Measurements from ENCODE around the gene PALS1. TPM values are rescaled to one million over a fixed set of nuclear protein-coding genes. Genes with fewer than 3 reads are reported as not detected.
"Not testable (repeated sequence)": the region's sequence is repeated elsewhere in the genome, so short reads cannot be mapped to it uniquely, and the experiment has no call there.

Gene PALS1
- total RNA-seq, 1 experiment from 2014 or later: 18.0 TPM

GRCh38 chr14:67270933-67271332 lies 29.7 kb downstream of the PALS1 start:
- H3K4me2 ChIP-seq (ENCODE audit: low read length): no peak overlapping the region
- no peak for TF ChIP-seq SP1 (IDR thresholded peaks at IDR 0.05; ENCODE audit: low read depth)
- TF ChIP-seq EZH2 (IDR thresholded peaks at IDR 0.05): no peak
- no peak for TF ChIP-seq JUND (IDR thresholded peaks at IDR 0.05)
- no peak for TF ChIP-seq CBX3 (IDR thresholded peaks at IDR 0.05; ENCODE audit: low read depth)
- no peak for TF ChIP-seq RAD21 (IDR thresholded peaks at IDR 0.05; ENCODE audit: low read depth)
- no peak for TF ChIP-seq EZH2phosphoT487 (IDR thresholded peaks at IDR 0.05; ENCODE audit: borderline replicate concordance)
- TF ChIP-seq SRF (IDR thresholded peaks at IDR 0.05; ENCODE audit: low read depth): no peak
- no peak for TF ChIP-seq ELF1 (IDR thresholded peaks at IDR 0.05; ENCODE audit: borderline replicate concordance, low read depth)
- no peak for TF ChIP-seq SIN3A (IDR thresholded peaks at IDR 0.05; ENCODE audit: low read depth)
- no peak overlapping the region for H3K27ac ChIP-seq (ENCODE audit: low read depth, low read length)
- CTCF ChIA-PET: no interaction called here
- no peak overlapping the region for H3K4me3 ChIP-seq (replicated peaks in 1 of 2; ENCODE audit: low read depth in 1 of 2, low read length in 2 of 2)
- no TSS peak for BruUV-seq (replicated peaks)
- H3K9ac ChIP-seq (ENCODE audit: low read length): no peak overlapping the region
- no peaks in the 10 kb centered on the region for H3K9me2 ChIP-seq (ENCODE audit: insufficient read depth)
- no peaks in the 10 kb centered on the region for H3K9me3 ChIP-seq (ENCODE audit: control insufficient read depth in 1 of 2, insufficient read depth in 1 of 2, low read depth in 1 of 2, low read length in 2 of 2)
- no peaks in the 10 kb centered on the region for H3K36me3 ChIP-seq (ENCODE audit: control insufficient read depth in 1 of 2, insufficient read depth in 2 of 2, low read length in 2 of 2)
- POLR2A ChIA-PET: no interaction called here
- intact Hi-C loops (cut with micrococcal nuclease): no loop called here
- H4K20me1 ChIP-seq (ENCODE audit: insufficient read depth): no peaks in the 10 kb centered on the region
- DNase-seq (ENCODE audit: low read depth, low spot score) (no peak), ATAC-seq (no peak)
- H2AFZ ChIP-seq (ENCODE audit: low read depth, low read length, poor library complexity, severe bottlenecking): no peak overlapping the region
- RAD21 ChIA-PET (ENCODE audit: low non-redundant PET in 1 of 2, low total read pairs in 2 of 2, uncharacterized antibody in 2 of 2, unreplicated experiment in 2 of 2): no interaction called here
- H3K27me3 ChIP-seq (ENCODE audit: insufficient read depth, low read length): no peaks in the 10 kb centered on the region
- peaks cover 50% of the 10 kb centered on the region for H3K79me2 ChIP-seq (ENCODE audit: insufficient read depth, low read length)
- H3K4me1 ChIP-seq (ENCODE audit: control insufficient read depth in 1 of 2, insufficient read depth in 2 of 2, low read length in 2 of 2): no peaks in the 10 kb centered on the region; a peak in 2 of 4 replicates

GRCh38 chr14:67273281-67273680 lies 32.0 kb downstream of the PALS1 start:
- H4K20me1 ChIP-seq (ENCODE audit: insufficient read depth); H3K4me1 ChIP-seq (ENCODE audit: control insufficient read depth in 1 of 2, insufficient read depth in 2 of 2, low read length in 2 of 2); RAD21 ChIA-PET (ENCODE audit: low non-redundant PET in 1 of 2, low total read pairs in 2 of 2, uncharacterized antibody in 2 of 2, unreplicated experiment in 2 of 2); H3K9me2 ChIP-seq (ENCODE audit: insufficient read depth); H3K4me3 ChIP-seq (replicated peaks in 1 of 2; ENCODE audit: low read depth in 1 of 2, low read length in 2 of 2); H3K36me3 ChIP-seq (ENCODE audit: control insufficient read depth in 1 of 2, insufficient read depth in 2 of 2, low read length in 2 of 2); H3K27me3 ChIP-seq (ENCODE audit: insufficient read depth, low read length); H2AFZ ChIP-seq (ENCODE audit: low read depth, low read length, poor library complexity, severe bottlenecking); BruUV-seq (replicated peaks); intact Hi-C loops (cut with micrococcal nuclease); POLR2A ChIA-PET; H3K9ac ChIP-seq (ENCODE audit: low read length); ATAC-seq; DNase-seq (ENCODE audit: low read depth, low spot score); H3K27ac ChIP-seq (ENCODE audit: low read depth, low read length); H3K9me3 ChIP-seq (ENCODE audit: control insufficient read depth in 1 of 2, insufficient read depth in 1 of 2, low read depth in 1 of 2, low read length in 2 of 2); H3K4me2 ChIP-seq (ENCODE audit: low read length); CTCF ChIA-PET: not testable (repeated sequence)
- H3K79me2 ChIP-seq (ENCODE audit: insufficient read depth, low read length): peaks cover 44% of the 10 kb centered on the region

All from HCT116 (cell line).